HK-2 (cell line): ENCODE data around the gene MGAT5.

Experiments used
- DNase-seq: peaks from one replicate; pipeline ENCODE4 v3.0.0-alpha.2; 2018; ENCODE audit not compliant: unreplicated experiment

The MGAT5 gene

DNA sequence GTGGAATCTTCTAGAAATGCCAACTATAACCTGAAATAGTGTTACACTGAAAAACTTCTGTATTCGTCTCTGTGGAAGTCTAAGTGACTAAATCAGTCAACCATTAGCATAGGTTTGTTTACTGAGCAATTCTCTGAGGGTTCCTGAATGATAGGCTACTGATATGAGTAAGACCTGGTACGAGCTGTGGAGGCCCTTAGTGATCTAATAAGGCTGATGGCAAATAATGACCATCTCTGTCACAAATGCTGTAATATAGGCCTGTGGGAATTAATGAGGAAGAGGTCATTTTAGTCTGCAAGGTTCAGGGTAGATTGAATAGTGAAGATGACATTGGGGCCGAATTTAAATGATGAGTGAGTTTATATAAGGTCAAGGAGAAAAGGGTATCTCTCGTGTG lies 82.5 kb downstream of the MGAT5 start:
- no peak for DNase-seq

DNA sequence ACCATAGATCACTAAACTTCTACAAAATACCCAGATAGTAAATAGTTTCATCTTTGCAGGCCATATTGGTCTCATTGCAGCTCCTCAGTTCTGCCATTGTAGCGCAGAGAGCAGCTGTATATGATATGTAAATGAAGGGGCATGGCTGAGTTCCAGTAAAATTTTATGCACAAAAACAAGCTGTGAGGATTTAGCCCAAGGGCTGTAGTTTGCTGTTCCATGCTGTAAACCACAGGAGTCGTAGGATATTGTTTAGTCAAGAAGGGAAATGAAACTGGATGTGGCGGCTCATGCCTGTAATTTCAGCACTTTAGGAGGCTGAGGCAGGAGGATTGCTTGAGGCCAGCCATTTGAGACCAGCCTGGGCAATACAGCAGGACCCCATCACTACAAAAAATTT lies 83.0 kb downstream of the MGAT5 start:
- DNase-seq = no peak

GRCh38 chr2:134337631-134338030 lies 83.8 kb downstream of the MGAT5 start:
- DNase-seq = no peak

GRCh38 chr2:134338208-134338607 lies 84.3 kb downstream of the MGAT5 start:
- DNase-seq = no peak

DNA sequence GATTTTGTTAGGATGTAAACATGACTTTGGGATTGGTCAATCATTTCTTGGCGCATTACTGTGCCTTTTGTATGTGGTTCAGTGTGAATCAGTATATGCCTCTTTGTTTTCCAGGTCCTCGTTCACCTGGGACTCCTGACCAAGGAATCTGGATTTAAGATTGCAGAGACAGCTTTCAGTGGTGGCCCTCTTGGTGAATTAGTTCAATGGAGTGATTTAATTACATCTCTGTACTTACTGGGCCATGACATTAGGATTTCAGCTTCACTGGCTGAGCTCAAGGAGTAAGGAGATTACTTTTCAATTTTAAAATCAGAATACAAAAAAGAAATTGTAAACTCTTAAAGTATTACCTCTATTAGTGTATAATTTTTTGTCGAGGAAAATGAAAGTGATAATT lies 87.6 kb downstream of the MGAT5 start:
- DNase-seq = no peak

- DNase-seq = no peak
Observed at GRCh38 chr2:134344954-134345697, 91.3 kb downstream of the MGAT5 start.

GRCh38 chr2:134346141-134346540 lies 92.3 kb downstream of the MGAT5 start:
- DNase-seq = no peak

DNA sequence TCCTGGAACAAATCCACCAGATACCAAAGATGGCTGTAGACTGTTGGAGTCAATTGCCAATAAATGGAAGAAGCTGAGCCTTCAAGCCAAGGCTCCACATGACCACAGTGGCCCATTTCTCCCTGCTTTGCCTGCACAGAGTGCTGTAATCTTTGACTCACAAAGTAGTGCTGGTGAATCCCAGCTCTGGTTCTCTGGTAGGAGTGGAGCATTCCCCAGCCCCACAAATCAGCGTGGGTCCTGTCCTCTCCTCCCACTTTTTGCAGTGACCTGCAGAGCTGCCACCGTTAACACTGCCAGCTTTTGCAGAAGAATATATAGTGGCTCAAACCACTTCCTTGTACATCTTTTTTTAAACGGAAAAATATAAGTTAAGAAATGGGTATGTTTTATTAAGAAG lies 93.9 kb downstream of the MGAT5 start:
- no peak for DNase-seq

DNA sequence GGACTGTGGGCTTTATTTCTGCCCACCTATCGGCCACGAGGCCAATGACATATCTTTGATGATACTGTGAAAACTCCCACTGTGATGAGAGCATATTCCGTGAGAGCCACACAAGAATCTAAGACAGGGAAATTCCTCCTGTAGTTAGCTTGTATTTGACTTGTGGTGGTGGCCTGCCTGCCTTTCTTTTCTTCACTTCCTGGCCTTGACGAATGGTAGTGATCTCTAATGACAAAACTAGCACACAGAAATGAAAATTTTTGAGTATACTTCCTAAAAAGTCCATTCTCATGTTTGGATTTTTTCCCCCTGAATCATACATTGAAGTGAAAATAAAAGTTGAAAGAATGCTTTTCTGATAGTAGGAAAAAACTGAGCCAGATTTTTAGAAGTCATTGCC lies 94.4 kb downstream of the MGAT5 start:
- DNase-seq = no peak

- no peak for DNase-seq
Observed at GRCh38 chr2:134348760-134349159, 94.9 kb downstream of the MGAT5 start.

DNA sequence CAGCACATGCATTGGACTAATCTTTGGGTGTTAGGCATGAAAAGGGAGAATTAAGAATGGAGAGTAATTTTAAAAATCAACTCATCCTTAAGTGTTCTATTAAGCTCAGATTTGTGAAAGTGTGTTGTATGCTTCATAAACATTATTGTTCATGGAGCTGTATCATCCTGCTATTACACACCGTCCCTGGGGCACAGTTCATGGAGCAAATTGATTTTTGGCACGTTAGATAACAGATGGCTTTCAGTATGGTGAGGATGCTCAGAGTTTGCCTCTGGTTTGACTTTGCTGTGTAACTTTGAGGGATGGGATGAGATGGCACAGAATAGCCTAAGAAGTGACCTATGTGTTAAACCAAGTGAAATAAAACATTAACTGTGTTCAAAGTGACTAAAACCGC lies 97.1 kb downstream of the MGAT5 start:
- no peak for DNase-seq

GRCh38 chr2:134351899-134352298 lies 98.0 kb downstream of the MGAT5 start:
- no peak for DNase-seq

- no peak for DNase-seq
Observed at GRCh38 chr2:134352844-134353243, 99.0 kb downstream of the MGAT5 start.

DNA sequence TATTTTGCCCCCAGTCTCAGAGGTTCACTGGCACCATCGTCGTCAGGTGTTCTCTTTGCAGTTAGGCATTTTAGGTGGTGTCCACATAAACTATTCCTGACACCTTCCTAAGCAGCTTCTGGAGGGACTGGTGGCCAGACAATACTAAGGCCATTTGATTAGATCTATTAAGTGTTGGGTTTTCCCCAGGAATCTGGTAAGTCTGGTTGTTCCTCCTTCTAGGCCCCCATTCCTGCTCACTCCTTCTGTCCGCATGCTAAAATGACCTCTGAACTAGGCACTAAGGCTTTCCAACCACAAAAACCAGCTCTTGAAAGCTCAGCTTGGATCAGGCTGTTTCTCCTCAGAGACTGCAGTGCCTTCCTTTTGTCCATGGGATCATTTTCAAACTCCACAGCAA lies 100.7 kb downstream of the MGAT5 start:
- no peak for DNase-seq

DNA sequence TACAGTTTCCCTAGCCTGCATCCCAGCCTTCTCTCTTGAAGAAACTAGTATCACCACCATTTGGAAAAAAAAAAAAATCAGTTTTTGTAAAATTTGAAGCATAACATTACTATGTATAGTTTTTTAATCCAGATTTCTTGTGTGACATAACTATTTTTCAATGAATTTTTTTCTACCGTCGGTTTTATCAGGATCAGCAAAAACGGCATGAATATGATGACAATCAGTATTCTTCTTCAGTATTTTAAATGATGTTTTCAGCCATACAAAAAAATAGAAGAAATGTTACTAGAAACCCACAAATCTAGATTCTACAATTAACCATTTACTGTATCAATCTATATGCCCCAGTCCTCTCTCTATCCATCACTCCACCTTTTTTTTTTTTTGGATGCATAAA lies 103.9 kb downstream of the MGAT5 start:
- DNase-seq = no peak

GRCh38 chr2:134359367-134360081 lies 105.7 kb downstream of the MGAT5 start:
- no peak for DNase-seq

DNA sequence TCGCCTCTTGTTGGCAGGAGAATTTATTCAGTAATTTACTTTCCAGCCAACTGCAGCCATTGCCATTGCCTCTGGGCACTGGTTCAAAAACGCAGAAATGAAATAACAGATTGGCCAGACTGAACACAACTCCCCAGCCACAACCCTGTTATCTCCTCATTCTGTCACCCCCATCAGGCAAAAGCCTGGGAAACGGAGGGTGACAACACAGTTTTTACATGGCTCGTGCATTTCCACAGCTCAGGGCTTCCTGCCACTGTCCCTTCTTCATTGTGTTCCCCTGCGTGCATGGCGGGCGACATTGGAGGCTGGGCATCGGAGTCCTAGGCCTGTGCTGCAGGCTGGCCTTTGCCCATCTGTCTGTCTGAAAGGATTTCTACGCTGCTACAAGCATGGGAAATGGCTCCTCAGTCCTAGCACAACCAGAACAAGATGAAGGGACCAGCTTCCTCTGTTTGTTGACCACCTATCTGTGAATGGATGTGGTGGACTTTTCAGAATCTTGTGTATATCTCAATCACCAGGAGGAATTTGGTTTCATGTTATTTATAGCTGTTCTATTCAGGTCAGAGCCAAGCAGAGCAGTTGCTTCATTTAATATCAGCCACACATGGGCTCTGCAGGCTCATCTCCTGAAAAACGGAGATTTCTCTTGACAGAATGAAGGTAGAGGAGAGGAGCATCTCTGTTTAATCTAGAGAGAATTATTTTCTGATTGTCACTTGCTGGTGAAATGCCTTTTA lies 107.0 kb downstream of the MGAT5 start:
- DNase-seq = no peak

- DNase-seq = no peak
Observed at GRCh38 chr2:134361648-134362047, 107.8 kb downstream of the MGAT5 start.

DNA sequence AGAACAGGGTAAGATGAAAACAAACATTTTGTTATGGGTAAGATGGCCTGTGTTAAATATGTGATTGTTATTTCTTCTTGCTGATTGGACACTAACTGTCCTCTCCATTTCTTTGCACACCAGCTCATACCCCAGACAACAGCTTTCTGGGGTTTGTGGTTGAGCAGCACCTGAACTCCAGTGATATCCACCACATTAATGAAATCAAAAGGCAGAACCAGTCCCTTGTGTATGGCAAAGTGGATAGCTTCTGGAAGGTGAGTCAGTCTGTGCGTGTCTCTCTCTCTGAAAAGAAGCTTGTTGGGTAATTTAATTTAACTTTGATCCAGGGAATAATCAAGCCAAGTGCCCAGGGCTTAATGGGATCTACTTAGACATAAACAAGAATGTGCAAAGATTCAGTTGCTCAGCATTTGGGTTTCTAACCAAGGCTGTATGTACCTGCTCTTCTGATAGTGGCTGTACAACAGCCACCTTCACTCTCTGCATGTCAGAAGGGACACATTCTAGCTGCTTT lies 108.3 kb downstream of the MGAT5 start:
- no peak for DNase-seq

DNA sequence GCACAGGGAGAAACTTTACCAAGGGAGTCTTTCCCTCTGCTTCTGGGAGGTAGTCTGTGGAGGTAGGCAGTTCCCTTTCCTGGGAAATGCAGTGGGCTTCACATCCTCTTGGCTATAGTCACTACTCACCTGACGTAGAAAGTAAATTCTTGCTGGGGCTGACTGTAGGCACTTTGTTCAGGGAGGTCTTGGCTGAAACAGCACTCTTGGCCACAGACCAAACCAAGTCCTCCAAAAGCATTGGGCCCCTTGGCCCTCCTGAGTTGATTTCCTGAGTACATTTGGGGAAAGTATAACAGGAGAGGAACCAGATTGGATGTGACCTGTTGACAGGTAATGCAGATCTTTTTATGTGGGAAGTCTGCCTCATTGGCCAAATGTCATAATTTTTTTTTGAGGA lies 108.9 kb downstream of the MGAT5 start:
- DNase-seq = no peak

GRCh38 chr2:134365356-134365755 lies 111.5 kb downstream of the MGAT5 start:
- DNase-seq = no peak

GRCh38 chr2:134366359-134366758 lies 112.5 kb downstream of the MGAT5 start:
- DNase-seq = no peak

- DNase-seq = no peak
Observed at GRCh38 chr2:134367213-134367612, 113.3 kb downstream of the MGAT5 start.
